CD4-positive, alpha-beta T cell (primary cell): ENCODE measurements around the gene ARMH3. TPM values are rescaled to one million over a fixed set of nuclear protein-coding genes. Genes with fewer than 3 reads are reported as not detected.
"Not testable (repeated sequence)": the region's sequence is repeated elsewhere in the genome, so short reads cannot be mapped to it uniquely, and the experiment has no call there.

Experiments used
- ATAC-seq: fragments of 200-7000 bp; cut with Tn5 transposase; one replicate; pipeline ENCODE4 v1.10.0; 2022; ENCODE audit warnings: mild to moderate bottlenecking; ENCODE audit not compliant: poor library complexity
- CTCF ChIA-PET: fragments of 350-600 bp; sonication (Branson Sonifier 250); formaldehyde crosslinking; loops from one replicate; lab custom pipeline; 2021; ENCODE audit warnings: antibody characterized with exemption, inconsistent platforms; lab: Charles Lee
- POLR2A ChIA-PET: fragments of 350-600 bp; sonication (Branson Sonifier 250); formaldehyde crosslinking; loops from one replicate; lab custom pipeline; 2021; ENCODE audit warnings: antibody characterized with exemption, inconsistent platforms; lab: Charles Lee
- DNase-seq, 14 experiments: peaks; one replicate each; pipeline ENCODE4 v3.0.0-alpha.2; 2013 to 2020; ENCODE audit warnings: mixed read lengths in 2 of 14
- H3K27ac ChIP-seq, 2 donors: one replicate each; pipeline versions ENCODE4 v1.5.1 to v1.7.0; 2013; ENCODE audit warnings: low read length in 2 of 2, low read depth in 1 of 2, mild to moderate bottlenecking in 1 of 2
- H3K27me3 ChIP-seq, 2 experiments: 1 replicate in 1 of 2; 2 replicates in 1 of 2; pipeline versions ENCODE4 v1.6.1 to v1.7.0; 2013; ENCODE audit warnings: low read length in 2 of 2, control low read depth in 1 of 2, mild to moderate bottlenecking in 1 of 2, moderate library complexity in 1 of 2; ENCODE audit not compliant: insufficient read depth in 2 of 2, control insufficient read depth in 1 of 2
- H3K36me3 ChIP-seq: one replicate; pipeline ENCODE4 v1.6.1; 2013; ENCODE audit warnings: low read length, control low read depth; ENCODE audit not compliant: insufficient read depth
- H3K4me1 ChIP-seq: one replicate; pipeline ENCODE4 v1.6.1; 2013; ENCODE audit warnings: low read length, control low read depth; ENCODE audit not compliant: insufficient read depth
- H3K4me3 ChIP-seq: one replicate; pipeline ENCODE4 v1.5.1; 2013; ENCODE audit warnings: mild to moderate bottlenecking, low read length, moderate library complexity
- H3K9me3 ChIP-seq, 2 experiments: 1 replicate in 1 of 2; 2 replicates in 1 of 2; pipeline versions ENCODE4 v1.6.1 to v1.7.0; 2013; ENCODE audit warnings: low read length in 2 of 2, mild to moderate bottlenecking in 2 of 2, control low read depth in 1 of 2, moderate library complexity in 1 of 2; ENCODE audit not compliant: control insufficient read depth in 1 of 2, insufficient read depth in 1 of 2
- H3K27ac Mint-ChIP-seq: one replicate; pipeline ENCODE4 v1.8.0; 2020; ENCODE audit warnings: mixed read lengths
- H3K27me3 Mint-ChIP-seq: one replicate; pipeline ENCODE4 v1.8.0; 2021; ENCODE audit warnings: mixed read lengths
- H3K36me3 Mint-ChIP-seq: one replicate; pipeline ENCODE4 v1.8.0; 2021; ENCODE audit warnings: low read depth, mixed read lengths
- H3K4me1 Mint-ChIP-seq: one replicate; pipeline ENCODE4 v1.8.0; 2021; ENCODE audit warnings: low read depth, mixed read lengths
- H3K4me3 Mint-ChIP-seq: one replicate; pipeline ENCODE4 v1.8.0; 2020; ENCODE audit warnings: mild to moderate bottlenecking, mixed read lengths
- H3K9me3 Mint-ChIP-seq: one replicate; pipeline ENCODE4 v1.8.0; 2020; ENCODE audit warnings: mixed read lengths
- intact Hi-C, 2 experiments: fragments of 100-400 bp; cut with DNase I in 1 of 2; cut with micrococcal nuclease in 1 of 2; formaldehyde crosslinking; loops; one replicate each; pipeline versions ENCODE4 v1.15.1 to v1.9.0; 2023 to 2025; cut with DNase I, micrococcal nuclease
- total RNA-seq, 174 experiments: library from RNA in 2 of 174; stranded (reverse) in 2 of 174; gene quantifications; one replicate each; pipeline ENCODE4 v1.2.3 and lab custom pipeline; 2021 to 2026
- TF ChIP-seq, protein P1 (sequence below): fragments of 200-600 bp; IDR thresholded peaks from one replicate; pipeline ENCODE4 v1.8.0; 2022; ENCODE audit warnings: antibody characterized with exemption, mild to moderate bottlenecking

Gene ARMH3
- total RNA-seq, 2 experiments from 2014 or later: 17.7 to 18.9 TPM

DNA sequence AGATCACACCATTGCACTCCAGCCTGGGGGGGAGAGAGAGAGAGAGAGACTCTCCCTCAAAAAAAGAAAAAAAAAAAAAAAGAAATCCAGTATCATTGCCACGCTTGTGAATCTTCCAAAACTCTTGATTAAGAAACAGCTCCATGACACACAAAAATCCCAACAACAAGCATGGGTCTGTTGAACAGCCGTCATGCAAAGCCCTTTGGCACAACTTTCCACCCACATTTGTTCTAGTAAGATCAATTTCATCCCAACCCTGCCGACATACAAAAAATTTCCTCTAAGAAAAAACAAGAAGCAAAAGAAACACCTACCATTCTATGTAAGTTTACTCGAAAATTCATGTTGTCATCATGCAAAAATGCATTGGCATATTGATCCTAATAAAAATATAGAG, 62.8 kb downstream of the ARMH3 start:
- no peaks in the 10 kb centered on the region for H3K9me3 ChIP-seq
- Mint-ChIP-seq H3K27me3 (no peaks in the 10 kb centered on the region), H3K9me3 (no peaks in the 10 kb centered on the region), H3K4me3 (no peak overlapping the region), H3K4me1 (no peaks in the 10 kb centered on the region), H3K36me3 (peaks cover 87% of the 10 kb centered on the region), H3K27ac (no peak overlapping the region)
- no peak for DNase-seq
- no peak for ATAC-seq
- ChIA-PET POLR2A (no interaction called here), CTCF (interaction anchor here (0.9 to 1.6 kb wide), 2 partner anchors 14 to 17 kb away, joined by 3 to 5 read pairs; no protein-coding TSS in a partner anchor)
- intact Hi-C loops: no loop called here
- no peak overlapping the region for H3K4me3 ChIP-seq
- no peaks in the 10 kb centered on the region for H3K4me1 ChIP-seq
- no peaks in the 10 kb centered on the region for H3K27me3 ChIP-seq
- TF ChIP-seq, protein P1, sequence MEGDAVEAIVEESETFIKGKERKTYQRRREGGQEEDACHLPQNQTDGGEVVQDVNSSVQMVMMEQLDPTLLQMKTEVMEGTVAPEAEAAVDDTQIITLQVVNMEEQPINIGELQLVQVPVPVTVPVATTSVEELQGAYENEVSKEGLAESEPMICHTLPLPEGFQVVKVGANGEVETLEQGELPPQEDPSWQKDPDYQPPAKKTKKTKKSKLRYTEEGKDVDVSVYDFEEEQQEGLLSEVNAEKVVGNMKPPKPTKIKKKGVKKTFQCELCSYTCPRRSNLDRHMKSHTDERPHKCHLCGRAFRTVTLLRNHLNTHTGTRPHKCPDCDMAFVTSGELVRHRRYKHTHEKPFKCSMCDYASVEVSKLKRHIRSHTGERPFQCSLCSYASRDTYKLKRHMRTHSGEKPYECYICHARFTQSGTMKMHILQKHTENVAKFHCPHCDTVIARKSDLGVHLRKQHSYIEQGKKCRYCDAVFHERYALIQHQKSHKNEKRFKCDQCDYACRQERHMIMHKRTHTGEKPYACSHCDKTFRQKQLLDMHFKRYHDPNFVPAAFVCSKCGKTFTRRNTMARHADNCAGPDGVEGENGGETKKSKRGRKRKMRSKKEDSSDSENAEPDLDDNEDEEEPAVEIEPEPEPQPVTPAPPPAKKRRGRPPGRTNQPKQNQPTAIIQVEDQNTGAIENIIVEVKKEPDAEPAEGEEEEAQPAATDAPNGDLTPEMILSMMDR: no peak
- no peak overlapping the region for H3K27ac ChIP-seq
- H3K36me3 ChIP-seq: peaks cover 81% of the 10 kb centered on the region

DNA sequence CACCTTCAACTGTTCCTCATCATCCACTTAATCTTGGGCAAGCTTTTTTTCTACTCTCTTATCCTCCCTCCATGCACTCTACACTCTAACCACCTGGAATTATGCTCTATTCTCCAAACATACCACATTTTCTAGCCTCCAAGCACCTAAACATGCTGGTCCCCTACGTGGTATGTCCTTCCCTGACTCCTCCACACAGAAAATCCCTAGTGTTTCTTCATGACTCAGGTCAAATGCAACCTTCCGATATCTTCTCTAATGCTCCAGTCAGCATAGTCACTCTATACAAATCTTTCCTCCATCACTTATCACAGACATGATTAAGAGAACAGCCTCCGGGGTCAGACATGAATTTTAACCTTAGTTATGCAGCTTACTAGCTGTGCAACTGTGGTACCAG, 68.8 kb downstream of the ARMH3 start:
- H3K9me3 Mint-ChIP-seq: no peaks in the 10 kb centered on the region
- DNase-seq (no peak), ATAC-seq (no peak)
- H3K27me3 Mint-ChIP-seq: no peaks in the 10 kb centered on the region
- ChIA-PET POLR2A (interaction anchor here (0.6 kb wide), 1 partner anchor 450 kb away, joined by 3 read pairs; no protein-coding TSS in a partner anchor), CTCF (no interaction called here)
- no peaks in the 10 kb centered on the region for H3K4me1 ChIP-seq
- H3K27ac ChIP-seq: no peak overlapping the region
- H3K36me3 ChIP-seq: peaks cover 68% of the 10 kb centered on the region
- no peak overlapping the region for H3K27ac Mint-ChIP-seq
- H3K36me3 Mint-ChIP-seq: peaks cover 88% of the 10 kb centered on the region
- H3K4me3 ChIP-seq: no peak overlapping the region
- H3K4me1 Mint-ChIP-seq: no peaks in the 10 kb centered on the region
- H3K9me3 ChIP-seq: no peaks in the 10 kb centered on the region
- no peak overlapping the region for H3K4me3 Mint-ChIP-seq
- intact Hi-C loops: no loop called here
- TF ChIP-seq, protein P1: no peak
- H3K27me3 ChIP-seq: no peaks in the 10 kb centered on the region

DNA sequence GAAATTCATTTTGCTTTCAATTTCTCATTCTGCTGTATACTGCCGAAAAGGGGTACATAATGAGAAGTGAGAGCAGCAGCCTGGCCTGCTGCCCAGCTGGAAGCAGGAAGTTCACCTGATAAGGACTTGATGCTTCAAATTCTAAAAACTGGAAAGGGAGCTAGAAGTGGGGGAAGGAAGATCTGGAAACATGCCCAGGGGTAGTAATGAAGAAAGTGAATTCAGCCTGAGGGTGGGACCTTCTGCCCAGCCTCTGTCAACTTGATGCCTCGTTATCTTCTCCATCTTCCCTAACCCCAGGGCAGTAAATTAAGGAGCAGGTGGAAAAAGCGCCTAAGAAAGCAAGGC, 69.4 kb downstream of the ARMH3 start:
- ATAC-seq (no peak), DNase-seq (peak in 1 of 14 experiments; percentile 8)
- intact Hi-C loops: no loop called here
- H3K27ac ChIP-seq: no peak overlapping the region
- no peaks in the 10 kb centered on the region for H3K27me3 ChIP-seq
- H3K4me1 ChIP-seq: no peaks in the 10 kb centered on the region
- no peaks in the 10 kb centered on the region for H3K9me3 ChIP-seq
- TF ChIP-seq, protein P1: no peak
- ChIA-PET POLR2A (interaction anchor here (0.6 kb wide), 1 partner anchor 450 kb away, joined by 3 read pairs; no protein-coding TSS in a partner anchor), CTCF (no interaction called here)
- peaks cover 63% of the 10 kb centered on the region for H3K36me3 ChIP-seq
- H3K9me3 Mint-ChIP-seq: no peaks in the 10 kb centered on the region
- H3K4me3 Mint-ChIP-seq: no peak overlapping the region
- H3K4me1 Mint-ChIP-seq: no peaks in the 10 kb centered on the region
- peaks cover 87% of the 10 kb centered on the region for H3K36me3 Mint-ChIP-seq
- H3K4me3 ChIP-seq: no peak overlapping the region
- no peak overlapping the region for H3K27ac Mint-ChIP-seq
- H3K27me3 Mint-ChIP-seq: no peaks in the 10 kb centered on the region

DNA sequence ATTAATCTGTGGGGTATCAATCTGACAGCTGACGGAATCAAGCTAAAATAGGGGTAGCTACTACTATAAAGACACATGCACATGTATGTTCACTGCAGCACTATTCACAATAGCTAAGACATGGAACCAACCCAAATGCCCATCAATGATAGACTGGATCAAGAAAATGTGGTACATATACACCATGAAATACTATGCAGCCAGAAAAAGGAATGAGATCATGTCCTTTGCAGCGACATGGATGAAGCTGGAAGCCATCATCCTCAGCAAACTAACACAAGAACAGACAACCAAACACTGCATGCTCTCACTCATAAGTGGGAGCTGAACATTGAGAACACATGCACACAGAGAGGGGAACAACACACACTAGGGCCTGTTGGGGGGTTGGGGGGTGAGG, 75.3 kb downstream of the ARMH3 start:
- DNase-seq, H3K4me1 ChIP-seq, H3K27me3 Mint-ChIP-seq, ATAC-seq, POLR2A ChIA-PET, H3K27me3 ChIP-seq, H3K4me3 Mint-ChIP-seq, H3K9me3 ChIP-seq, CTCF ChIA-PET, H3K9me3 Mint-ChIP-seq, H3K4me1 Mint-ChIP-seq, H3K27ac ChIP-seq, intact Hi-C loops, H3K27ac Mint-ChIP-seq, H3K4me3 ChIP-seq: not testable (repeated sequence)
- peaks cover 56% of the 10 kb centered on the region for H3K36me3 Mint-ChIP-seq
- peaks cover 28% of the 10 kb centered on the region for H3K36me3 ChIP-seq
